IPS-18a (cell line): ENCODE measurements around the gene RNF26.
"Not testable (repeated sequence)": the region's sequence is repeated elsewhere in the genome, so short reads cannot be mapped to it uniquely, and the experiment has no call there.

ENCODE experiments used
- H3K27ac ChIP-seq: one replicate; pipeline ENCODE4 v1.5.1; 2013; ENCODE audit warnings: low read length
- H3K27me3 ChIP-seq: one replicate; pipeline ENCODE4 v1.6.1; 2013; ENCODE audit warnings: mild to moderate bottlenecking, low read length; ENCODE audit not compliant: control insufficient read depth, insufficient read depth
- H3K36me3 ChIP-seq: one replicate; pipeline ENCODE4 v1.6.1; 2013; ENCODE audit warnings: low read depth, low read length; ENCODE audit not compliant: control insufficient read depth
- H3K4me1 ChIP-seq: one replicate; pipeline ENCODE4 v1.6.1; 2013; ENCODE audit warnings: low read depth, low read length; ENCODE audit not compliant: control insufficient read depth
- H3K4me3 ChIP-seq: one replicate; pipeline ENCODE4 v1.5.1; 2013; ENCODE audit warnings: low read length
- H3K9ac ChIP-seq: one replicate; pipeline ENCODE4 v1.6.1; 2013; ENCODE audit warnings: mild to moderate bottlenecking, low read length, moderate library complexity
- H3K9me3 ChIP-seq: one replicate; pipeline ENCODE4 v1.6.1; 2013; ENCODE audit warnings: low read depth, low read length; ENCODE audit not compliant: control insufficient read depth

Gene RNF26

DNA sequence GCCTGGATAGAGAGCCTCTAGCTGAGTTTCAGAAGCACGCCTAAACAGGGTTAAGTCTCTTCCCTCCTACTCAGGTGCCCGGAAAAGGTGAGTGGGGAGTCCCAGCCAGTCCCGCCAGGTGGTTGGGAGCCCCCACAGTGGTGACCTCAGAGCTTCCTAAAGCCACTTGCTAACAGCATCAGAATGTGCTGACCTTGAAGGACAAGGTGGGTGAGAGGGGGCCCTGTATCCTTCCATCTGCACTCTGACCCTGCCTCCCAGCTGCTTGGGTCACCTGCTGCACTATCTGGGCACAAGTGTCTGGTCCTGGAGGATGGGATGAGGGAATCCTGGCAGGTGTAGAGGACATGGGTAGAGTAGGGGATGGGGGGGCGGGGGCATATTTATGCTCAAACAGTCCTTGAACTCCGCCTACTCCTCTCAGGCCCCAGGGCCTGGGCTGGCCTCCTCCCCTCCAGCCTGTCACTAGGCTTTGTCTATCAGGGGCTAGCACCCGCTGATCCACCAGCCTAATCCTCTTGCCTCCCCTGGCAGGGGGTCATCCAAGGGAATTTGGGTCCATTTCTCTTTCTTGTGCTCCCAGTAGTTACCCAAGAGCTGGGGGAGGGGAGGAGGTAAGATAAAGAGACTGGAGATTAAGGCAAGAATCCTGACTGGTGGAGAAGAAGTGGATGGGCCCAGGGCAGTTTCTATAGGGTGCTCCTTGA lies 43.8 kb downstream of the RNF26 start:
- Histone ChIP-seq H3K36me3 (no peaks in the 10 kb centered on the region), H3K4me3 (peak overlapping the region; percentile 23), H3K27ac (no peak overlapping the region), H3K4me1 (peaks cover 53% of the 10 kb centered on the region), H3K9ac (no peak overlapping the region), H3K9me3 (no peaks in the 10 kb centered on the region), H3K27me3 (peaks cover 14% of the 10 kb centered on the region)

DNA sequence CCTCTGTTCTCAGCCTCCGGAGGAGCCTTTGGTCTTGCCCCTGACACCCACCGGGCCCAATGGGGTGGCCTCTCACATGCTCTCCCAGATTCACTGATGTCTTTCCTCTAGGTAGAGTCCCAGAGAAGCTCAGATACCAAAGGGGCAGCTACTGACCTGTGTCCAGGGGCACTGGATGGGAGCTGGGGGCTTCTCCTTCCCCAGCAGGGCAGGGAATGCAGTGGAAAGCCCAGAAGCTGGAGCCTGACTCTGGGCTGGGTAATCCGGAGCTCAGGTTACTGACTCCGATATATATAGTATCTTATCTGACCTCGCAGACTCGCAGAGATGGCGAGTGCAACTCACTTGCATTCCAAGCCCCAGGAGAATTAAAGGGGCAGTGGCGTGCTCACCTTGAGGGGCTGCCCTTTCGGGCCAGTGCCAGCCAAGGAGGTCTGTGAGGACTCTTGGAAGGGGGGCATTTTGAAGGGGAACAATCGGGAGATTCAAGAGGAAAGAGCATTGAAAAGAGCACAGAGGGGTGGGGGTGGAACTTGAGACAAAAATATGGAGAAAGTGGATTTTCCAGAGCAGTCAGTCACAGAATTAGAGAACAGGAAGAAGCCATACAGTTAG lies 44.6 kb downstream of the RNF26 start:
- no peak overlapping the region for H3K9ac ChIP-seq
- H3K27ac ChIP-seq: no peak overlapping the region
- H3K4me3 ChIP-seq: peak overlapping the region; percentile 21
- no peaks in the 10 kb centered on the region for H3K9me3 ChIP-seq
- H3K27me3 ChIP-seq: peaks cover 14% of the 10 kb centered on the region
- H3K4me1 ChIP-seq: peaks cover 53% of the 10 kb centered on the region
- no peaks in the 10 kb centered on the region for H3K36me3 ChIP-seq

DNA sequence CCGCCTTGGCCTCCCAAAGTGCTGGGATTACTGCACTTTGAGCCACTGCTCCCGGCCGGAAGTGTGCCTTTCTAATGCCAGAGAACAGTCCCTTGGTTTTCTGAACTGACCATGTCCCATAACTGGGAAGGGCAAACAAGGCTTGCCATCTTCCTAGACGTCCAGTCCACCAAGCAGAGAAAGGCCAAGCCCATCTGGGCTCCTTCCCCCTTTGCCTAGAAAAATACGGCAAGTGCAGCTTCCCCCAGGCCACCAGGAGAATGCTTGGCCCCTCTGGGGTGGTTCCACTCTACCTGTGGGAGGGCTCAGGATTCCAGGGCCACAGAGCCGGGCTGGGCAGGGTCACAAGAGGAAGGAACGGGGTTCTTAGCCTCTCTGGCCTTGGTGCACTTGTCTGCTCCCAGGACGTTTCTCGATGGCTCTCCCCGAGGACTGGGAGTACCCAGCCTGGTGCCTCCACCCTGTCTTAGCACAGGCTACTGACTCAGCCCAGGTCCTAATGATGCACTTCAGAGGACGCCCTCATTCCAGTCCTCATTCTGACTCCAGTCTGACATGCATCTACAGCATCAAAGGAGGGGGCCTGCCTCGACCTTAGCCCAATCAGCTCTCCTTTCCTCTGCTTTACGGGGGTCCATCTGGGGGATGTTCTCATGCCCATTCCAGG lies 46.0 kb downstream of the RNF26 start:
- H3K27ac ChIP-seq: no peak overlapping the region
- H3K4me1 ChIP-seq: peaks cover 42% of the 10 kb centered on the region
- no peak overlapping the region for H3K9ac ChIP-seq
- H3K9me3 ChIP-seq: no peaks in the 10 kb centered on the region
- H3K27me3 ChIP-seq: peaks cover 14% of the 10 kb centered on the region
- no peaks in the 10 kb centered on the region for H3K36me3 ChIP-seq
- peak overlapping the region; percentile 84 for H3K4me3 ChIP-seq

DNA sequence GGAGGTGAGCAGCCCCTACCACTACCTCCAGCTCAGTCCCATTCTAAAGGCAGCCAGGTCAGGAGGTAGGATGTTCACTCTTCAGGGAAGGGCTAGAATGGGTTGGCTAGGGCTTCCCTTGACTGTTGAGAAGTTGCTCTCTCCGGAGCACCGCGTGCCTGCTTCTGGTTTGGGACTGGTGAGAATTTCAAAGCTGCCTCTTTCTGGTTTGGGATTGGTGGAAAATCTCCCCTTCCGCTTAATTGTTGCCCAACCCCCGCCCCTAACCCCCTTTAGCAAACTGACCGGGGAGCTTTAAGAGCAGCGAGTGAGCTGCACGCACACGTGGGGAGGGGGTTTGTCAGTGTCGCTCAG lies 46.5 kb downstream of the RNF26 start:
- peak overlapping the region; percentile 84 for H3K4me3 ChIP-seq
- no peaks in the 10 kb centered on the region for H3K9me3 ChIP-seq
- H3K27me3 ChIP-seq: peaks cover 14% of the 10 kb centered on the region
- no peak overlapping the region for H3K9ac ChIP-seq
- peaks cover 37% of the 10 kb centered on the region for H3K4me1 ChIP-seq
- no peak overlapping the region for H3K27ac ChIP-seq
- H3K36me3 ChIP-seq: no peaks in the 10 kb centered on the region

DNA sequence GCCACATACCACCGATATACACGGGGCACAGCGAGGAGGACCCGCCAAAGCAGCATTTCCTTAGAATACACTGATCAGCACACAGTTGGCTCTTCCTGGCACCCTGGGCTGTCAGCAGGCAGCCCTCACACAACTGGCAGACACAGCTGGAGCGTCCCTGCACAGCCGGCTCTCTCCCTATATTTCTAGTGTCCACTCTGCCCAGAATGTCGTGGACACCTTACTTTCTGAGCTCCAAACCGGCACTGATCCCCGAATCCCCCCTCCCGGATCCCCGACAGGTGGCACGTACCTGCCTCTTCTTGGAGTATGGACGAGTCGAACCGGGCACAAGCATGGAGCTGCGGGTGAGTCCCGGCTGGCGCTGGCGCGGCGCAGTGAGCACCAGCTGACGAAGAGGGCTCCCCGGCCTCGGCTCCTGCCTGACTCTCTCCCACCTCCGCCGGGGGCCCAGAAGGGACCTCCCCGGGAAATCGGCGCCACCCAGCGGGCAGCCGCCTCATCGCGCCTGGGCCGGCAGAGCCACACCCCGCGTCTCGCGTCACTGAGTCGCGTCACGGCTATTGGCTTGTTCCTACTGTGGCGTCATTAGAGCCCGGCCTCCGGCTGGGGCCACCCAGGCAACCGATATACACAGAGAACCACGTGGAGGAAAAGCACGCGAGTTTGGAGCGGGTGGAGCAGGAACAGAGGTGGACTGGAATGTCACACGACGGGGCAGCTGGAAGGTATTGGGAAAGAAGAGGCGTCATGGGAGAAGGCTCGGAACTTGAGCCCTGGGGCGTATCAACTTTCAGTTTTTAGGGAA lies 47.1 kb downstream of the RNF26 start, which contains the start of gene USP2:
TSS of gene USP2 (minus strand) at position 510 of the 808 bp plus-strand sequence. CDS start 8,210 bp downstream, outside the sequence.
- H3K4me3 ChIP-seq: peak within 1 kb of the TSS; percentile 84
- peaks cover 14% of the 10 kb centered on the region for H3K27me3 ChIP-seq
- peak within 1 kb of the TSS; percentile 62 for H3K27ac ChIP-seq
- peaks cover 32% of the 10 kb centered on the region for H3K4me1 ChIP-seq
- no peaks in the 10 kb centered on the region for H3K9me3 ChIP-seq
- peak within 1 kb of the TSS; percentile 55 for H3K9ac ChIP-seq
- no peaks in the 10 kb centered on the region for H3K36me3 ChIP-seq

DNA sequence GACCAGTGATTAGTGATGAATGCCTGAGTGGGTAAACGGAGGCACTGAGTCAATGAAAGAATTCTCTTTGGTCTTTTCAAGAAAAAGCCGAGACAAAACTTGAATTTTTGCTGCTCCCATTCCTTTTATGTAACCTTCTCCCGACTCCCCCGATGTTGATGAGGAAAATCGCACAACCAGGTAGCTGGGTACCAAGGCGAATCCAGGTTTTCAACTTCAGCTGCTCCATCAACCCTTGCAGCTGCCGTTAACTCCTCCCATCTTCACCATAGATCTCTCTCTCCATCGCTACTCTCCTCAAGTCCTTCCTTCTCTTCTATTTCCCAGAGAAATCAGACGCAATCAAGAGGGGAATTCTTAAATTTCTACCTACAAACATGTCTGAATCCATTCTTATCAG lies 47.8 kb downstream of the RNF26 start:
- Histone ChIP-seq H3K9me3 (no peaks in the 10 kb centered on the region), H3K27ac (no peak overlapping the region), H3K4me1 (peaks cover 29% of the 10 kb centered on the region), H3K4me3 (peak overlapping the region; percentile 84), H3K36me3 (no peaks in the 10 kb centered on the region), H3K9ac (peak overlapping the region; percentile 55), H3K27me3 (peaks cover 14% of the 10 kb centered on the region)

DNA sequence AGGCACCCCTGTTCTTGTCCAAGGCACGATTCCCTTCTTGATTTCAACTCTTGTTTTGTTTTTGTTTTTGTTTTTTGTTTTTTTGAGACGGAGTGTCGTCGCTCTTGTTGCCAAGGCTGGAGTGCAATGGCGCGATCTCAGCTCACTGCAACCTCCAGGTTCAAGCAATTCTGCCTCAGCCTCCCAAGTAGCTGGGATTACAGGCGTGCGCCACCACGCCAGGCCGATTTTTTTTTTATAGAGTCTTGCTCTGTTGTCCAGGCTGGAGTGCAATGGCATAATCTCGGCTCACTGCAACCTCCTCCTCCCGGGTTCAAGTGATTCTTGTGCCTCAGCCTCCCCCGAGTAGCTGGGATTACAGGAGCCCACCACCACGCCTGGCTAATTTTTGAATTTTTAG lies 48.2 kb downstream of the RNF26 start:
- Histone ChIP-seq H3K4me3 (peak overlapping the region; percentile 84), H3K4me1 (peaks cover 27% of the 10 kb centered on the region), H3K27me3 (peaks cover 14% of the 10 kb centered on the region)
- not testable (repeated sequence) for H3K36me3 ChIP-seq, H3K9me3 ChIP-seq, H3K9ac ChIP-seq, H3K27ac ChIP-seq

DNA sequence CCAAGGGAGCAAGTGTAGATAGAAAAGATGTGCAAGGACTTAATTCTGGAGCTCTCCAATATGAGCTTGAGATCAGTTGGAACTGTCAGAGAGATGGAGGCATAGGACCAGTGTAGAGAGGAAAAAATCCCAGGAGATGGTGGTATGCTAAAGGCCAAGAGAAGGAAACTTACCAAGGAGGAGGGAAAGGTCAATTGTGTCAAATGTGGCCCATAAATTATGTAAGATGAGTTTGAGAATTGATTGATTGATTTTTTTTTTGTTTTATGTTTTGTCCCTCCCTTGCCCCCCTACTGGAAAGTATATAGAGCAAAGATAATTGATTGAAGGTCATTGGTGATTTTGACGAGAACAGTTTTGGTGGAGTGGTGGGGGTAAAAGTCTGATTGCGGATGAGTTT lies 50.0 kb downstream of the RNF26 start:
- Histone ChIP-seq H3K4me3 (no peak overlapping the region), H3K36me3 (no peaks in the 10 kb centered on the region), H3K4me1 (peaks cover 10% of the 10 kb centered on the region), H3K9me3 (no peaks in the 10 kb centered on the region), H3K27me3 (peaks cover 14% of the 10 kb centered on the region), H3K9ac (no peak overlapping the region), H3K27ac (no peak overlapping the region)
